Psoas muscle (tissue), 8 donors: ENCODE data around the gene GALNT12. TPM values are rescaled to one million over a fixed set of nuclear protein-coding genes. Genes with fewer than 3 reads are reported as not detected.

ENCODE experiments used
- ATAC-seq, 4 donors: fragments of 200-7000 bp; cut with Tn5 transposase; one replicate each; pipeline ENCODE4 v1.9.1; 2020; ENCODE audit warnings: moderate library complexity in 3 of 4, mild to moderate bottlenecking in 2 of 4
- DNase-seq, 2 donors: peaks; one replicate each; pipeline ENCODE4 v3.0.0-alpha.2; 2020
- H3K27ac ChIP-seq: fragments of 200-600 bp; one replicate; pipeline ENCODE4 v1.8.0; 2022
- H3K27me3 ChIP-seq, 3 donors: fragments of 200-600 bp in 1 of 3; one replicate each; pipeline versions ENCODE4 v1.6.1 to v1.8.0; 2013 to 2022; ENCODE audit warnings: low read length in 2 of 3, mild to moderate bottlenecking in 2 of 3, moderate library complexity in 1 of 3; ENCODE audit not compliant: insufficient read depth in 3 of 3
- H3K36me3 ChIP-seq, 2 donors: fragments of 200-600 bp in 1 of 2; one replicate each; pipeline versions ENCODE4 v1.6.1 to v1.8.0; 2013 to 2022; ENCODE audit warnings: low read depth in 1 of 2, mild to moderate bottlenecking in 1 of 2, moderate library complexity in 1 of 2; ENCODE audit not compliant: insufficient read depth in 1 of 2
- H3K4me1 ChIP-seq: fragments of 200-600 bp; one replicate; pipeline ENCODE4 v1.8.0; 2022
- H3K4me3 ChIP-seq: fragments of 200-600 bp; one replicate; pipeline ENCODE4 v1.8.0; 2022; ENCODE audit warnings: mild to moderate bottlenecking
- H3K9me3 ChIP-seq: fragments of 200-600 bp; one replicate; pipeline ENCODE4 v1.8.0; 2022
- CTCF ChIP-seq: fragments of 200-600 bp; IDR thresholded peaks from one replicate; pipeline ENCODE4 v1.8.0; 2022; ENCODE audit warnings: antibody characterized with exemption
- WGBS, 3 donors: extraction: QIAGEN DNeasy Blood & Tissue Kit; methylation state at CpG; one replicate each; pipeline versions ENCODE4 v1.1.6 to v1.1.7; 2013; 5-methylcytosine and 5-hydroxymethylcytosine counted together
- intact Hi-C, 2 donors: fragments of 100-400 bp; cut with DNase I; formaldehyde crosslinking; loops; one replicate each; pipeline versions ENCODE4 v1.11.0 to v1.14.2; 2022
- polyA plus RNA-seq, 3 donors: library from polyadenylated mRNA; stranded (reverse); fragments of 200-250 nt; gene quantifications; one replicate each; pipeline ENCODE4 v1.2.3, GENCODE V29; 2013
- total RNA-seq, 4 donors: library from RNA; stranded (reverse); fragmentation: NEBNext Ultra II Directional in 2 of 4; extraction: Animal tissue kit (Norgen Biotek cat#: 25700) in 2 of 4; gene quantifications; one replicate each; pipeline versions ENCODE4 v1.2.1 to v1.2.4, GENCODE V29; 2021 to 2023
- donor health status: healthy with polysubstance abuse.
- donor health status: DM: no; HTN: no; CAD: no; lungs with moderate emphysema.
- donor health status: Bipolar disorder and iron deficiency.
- donor health status: healthy.
- donor health status: DM: yes; HTN: yes; CAD: no.
- donor health status: DM: no; HTN: no; CAD: no.
- donor health status: DM: no; HTN: no; CAD: no.
- donor health status: DM: yes; HTN: yes; CAD: no.

GALNT12 gene
- total and polyA plus RNA-seq, 7 donors, result 0.12 to 0.32 (median 0.28) TPM; not detected in 1

GRCh38 chr9:98867429-98868168 is 60.1 kb downstream of the GALNT12 start:
- Histone ChIP-seq H3K4me3 (no peak overlapping the region), H3K4me1 (peaks cover 7% of the 10 kb centered on the region), H3K27ac (peak overlapping the region; percentile 61), H3K9me3 (no peaks in the 10 kb centered on the region), H3K27me3 (peaks cover 0 to 7% (median 3%) of the 10 kb centered on the region in 3 donors), H3K36me3 (no peaks in the 10 kb centered on the region)
- DNase-seq, result peak; percentile 82 to 87
- 14 to 32% (median 21%) methylated on average over 4 of the region's 4 CpGs for WGBS, 3 donors
- ATAC-seq, result peak; percentile 77 to 83 (median 78)
- TF ChIP-seq CTCF, result no peak
- intact Hi-C loops, result no loop called here

DNA sequence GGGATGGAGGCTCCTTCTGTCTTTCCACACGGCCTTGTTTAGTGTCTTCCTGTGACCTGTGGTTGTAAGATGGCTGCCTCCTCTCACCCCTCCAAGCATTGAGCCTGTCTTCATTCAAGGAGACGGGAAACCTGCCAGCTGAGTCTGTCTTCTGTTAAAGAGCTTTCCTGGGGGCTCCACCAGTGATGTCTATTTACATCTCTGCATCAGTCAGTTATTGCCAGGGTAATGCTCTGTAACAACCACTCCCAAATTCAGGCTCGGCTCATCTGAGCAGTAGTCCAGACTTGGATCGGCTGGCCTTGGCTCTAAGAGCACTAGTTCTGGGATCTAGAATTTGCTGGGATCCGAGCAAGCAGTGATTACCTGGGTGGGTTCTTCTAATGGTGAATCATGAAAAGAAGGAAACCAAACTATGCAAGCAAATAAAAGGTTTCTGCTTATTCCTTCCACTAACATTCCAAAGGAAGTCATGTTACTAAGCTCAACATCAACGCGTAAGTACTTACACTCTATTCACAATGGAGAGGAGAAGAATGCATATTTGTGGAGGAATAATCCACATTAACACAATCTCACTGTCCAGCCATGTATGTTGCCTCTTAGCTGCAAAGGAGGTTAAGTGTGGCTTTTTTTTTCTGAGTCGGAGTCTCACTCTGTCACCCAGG is 61.7 kb downstream of the GALNT12 start:
- no peak for TF ChIP-seq CTCF
- Histone ChIP-seq H3K27me3 (peaks cover 0 to 7% (median 3%) of the 10 kb centered on the region in 3 donors), H3K27ac (no peak overlapping the region), H3K9me3 (no peaks in the 10 kb centered on the region), H3K4me1 (peaks cover 7% of the 10 kb centered on the region), H3K4me3 (no peak overlapping the region), H3K36me3 (no peaks in the 10 kb centered on the region)
- DNase-seq (no peak), ATAC-seq (no peak)
- intact Hi-C loops, result no loop called here
- 89 to 93% (median 91%) methylated on average over 8 of the region's 8 CpGs for WGBS, 3 donors

DNA sequence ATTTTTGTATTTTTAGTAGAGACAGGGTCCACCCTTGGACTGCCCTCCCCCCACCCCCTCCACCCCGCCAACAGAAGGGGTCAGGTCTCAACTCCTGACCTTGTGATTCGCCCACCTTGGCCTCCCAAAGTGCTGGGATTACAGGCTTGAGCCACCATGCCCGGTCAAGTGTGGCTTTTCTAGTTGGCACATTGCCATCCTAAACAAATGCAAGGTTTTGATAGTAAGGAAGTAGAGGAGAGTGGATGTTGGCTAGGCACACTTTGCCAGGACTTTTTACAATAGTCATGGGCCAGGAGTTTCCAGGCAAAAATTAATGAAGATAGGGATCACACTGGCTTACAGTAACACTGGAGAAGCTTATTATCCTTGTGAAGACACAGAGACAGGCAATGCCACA is 62.4 kb downstream of the GALNT12 start:
- no peak overlapping the region for H3K27ac ChIP-seq
- no peaks in the 10 kb centered on the region for H3K9me3 ChIP-seq
- H3K4me1 ChIP-seq, result peaks cover 7% of the 10 kb centered on the region
- DNase-seq (no peak), ATAC-seq (no peak)
- no peak for TF ChIP-seq CTCF
- no peaks in the 10 kb centered on the region for H3K36me3 ChIP-seq
- H3K27me3 ChIP-seq, result peaks cover 0 to 7% (median 2%) of the 10 kb centered on the region in 3 donors
- intact Hi-C loops, result loop anchor here in 1 of 2 donors (5.0 kb wide), 1 partner anchor 47 kb away; no protein-coding TSS in a partner anchor
- H3K4me3 ChIP-seq, result no peak overlapping the region
- WGBS, 3 donors, result 62 to 71% (median 69%) methylated on average over 3 of the region's 3 CpGs

GRCh38 chr9:98870782-98871557 is 63.5 kb downstream of the GALNT12 start:
- Histone ChIP-seq H3K27ac (no peak overlapping the region), H3K4me1 (peaks cover 7% of the 10 kb centered on the region), H3K9me3 (no peaks in the 10 kb centered on the region), H3K4me3 (no peak overlapping the region), H3K36me3 (no peaks in the 10 kb centered on the region), H3K27me3 (peaks cover 0 to 7% (median 0%) of the 10 kb centered on the region in 3 donors)
- intact Hi-C loops, result loop anchor here in 1 of 2 donors (5.0 kb wide), 1 partner anchor 46 kb away; no protein-coding TSS in a partner anchor
- TF ChIP-seq CTCF, result no peak
- no peak for DNase-seq
- WGBS, 3 donors, result 68 to 78% (median 76%) methylated on average over 5 of the region's 5 CpGs
- no peak for ATAC-seq
